Mesenteric fat pad (tissue), 1 donor: ENCODE results near the gene RAB11A. TPM values are rescaled to one million over a fixed set of nuclear protein-coding genes. Genes with fewer than 3 reads are reported as not detected.
"Not testable (repeated sequence)": the region's sequence is repeated elsewhere in the genome, so short reads cannot be mapped to it uniquely, and the experiment has no call there.

Experiments
- DNase-seq: peaks from one replicate; pipeline ENCODE4 v3.0.0-alpha.2; 2020; ENCODE audit warnings: low spot score
- total RNA-seq: library from RNA; stranded (reverse); fragmentation: NEBNext Ultra II Directional; extraction: Animal tissue kit (Norgen Biotek cat#: 25700); gene quantifications from one replicate; pipeline ENCODE4 v1.2.1, GENCODE V29; 2021
- donor health status: DM: yes; HTN: yes; CAD: no.

Gene RAB11A
- total RNA-seq, 1 donor from 2014 or later = 207 TPM

DNA sequence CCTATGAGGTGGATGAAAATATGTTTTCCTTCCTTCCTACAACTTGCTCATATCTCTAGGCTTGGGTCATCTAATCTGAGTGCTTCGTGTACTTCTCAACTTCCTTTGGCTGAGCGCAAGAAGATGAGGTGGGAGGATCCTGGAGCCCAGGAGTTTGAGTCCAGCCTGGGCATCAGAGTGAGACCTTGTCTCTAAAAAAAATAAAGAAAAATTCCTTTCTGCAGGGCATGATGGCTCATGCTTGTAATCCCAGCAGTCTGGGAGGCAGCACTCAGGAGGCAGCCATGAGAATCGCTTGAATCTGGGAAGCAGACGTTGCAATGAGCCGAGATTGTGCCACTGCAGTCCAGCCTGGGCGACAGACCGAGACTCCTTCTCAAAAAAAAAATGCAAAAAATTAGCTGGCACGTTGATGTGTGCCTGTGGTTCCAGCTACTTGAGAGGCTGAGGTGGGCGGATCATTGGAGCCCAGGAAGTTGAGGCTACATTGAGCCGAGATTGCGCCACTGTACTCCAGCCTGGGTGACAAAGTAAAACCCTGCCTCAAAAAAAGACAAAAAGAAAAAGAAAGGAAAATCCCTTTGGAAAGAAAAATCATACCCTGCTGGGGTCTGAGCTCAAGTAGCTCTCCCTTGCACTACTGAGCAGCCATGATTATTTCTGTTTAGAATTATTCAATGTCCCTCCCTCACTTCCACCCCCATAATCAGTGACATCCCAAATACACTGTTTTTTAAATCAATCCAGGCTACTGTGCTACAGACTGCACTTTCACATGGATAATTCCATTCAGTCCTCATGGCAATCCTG lies 28.0 kb upstream of the RAB11A start:
- DNase-seq = no peak

- DNase-seq = no peak
Observed at GRCh38 chr15:65845826-65846519, 23.3 kb upstream of the RAB11A start.

- no peak for DNase-seq
Observed at GRCh38 chr15:65847989-65848388, 21.3 kb upstream of the RAB11A start.

GRCh38 chr15:65851981-65852380 lies 17.3 kb upstream of the RAB11A start:
- no peak for DNase-seq

- DNase-seq = no peak
Observed at GRCh38 chr15:65856821-65857455, 12.4 kb upstream of the RAB11A start.

GRCh38 chr15:65857718-65858402 lies 11.4 kb upstream of the RAB11A start:
- no peak for DNase-seq

GRCh38 chr15:65862682-65863081 lies 6.6 kb upstream of the RAB11A start:
- no peak for DNase-seq

DNA sequence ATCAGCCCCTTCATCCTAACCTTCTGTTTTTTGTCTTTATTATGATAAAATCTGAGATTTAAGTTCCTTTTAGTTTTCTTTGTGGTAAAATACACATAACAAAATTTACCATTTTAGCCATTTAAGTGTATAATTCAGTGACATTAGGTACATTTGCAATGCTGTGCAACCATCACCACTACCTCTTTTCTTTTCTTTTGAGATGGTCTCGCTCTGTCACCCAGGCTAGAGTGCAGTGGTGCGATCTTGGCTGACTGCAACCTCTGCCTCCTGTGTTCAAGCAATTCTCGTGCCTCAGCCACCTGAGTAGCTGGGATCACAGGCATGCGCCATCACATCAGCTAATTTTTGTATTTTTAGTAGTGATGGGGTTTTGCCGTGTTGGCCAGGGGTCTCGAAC lies 6.2 kb upstream of the RAB11A start:
- no peak for DNase-seq

DNA sequence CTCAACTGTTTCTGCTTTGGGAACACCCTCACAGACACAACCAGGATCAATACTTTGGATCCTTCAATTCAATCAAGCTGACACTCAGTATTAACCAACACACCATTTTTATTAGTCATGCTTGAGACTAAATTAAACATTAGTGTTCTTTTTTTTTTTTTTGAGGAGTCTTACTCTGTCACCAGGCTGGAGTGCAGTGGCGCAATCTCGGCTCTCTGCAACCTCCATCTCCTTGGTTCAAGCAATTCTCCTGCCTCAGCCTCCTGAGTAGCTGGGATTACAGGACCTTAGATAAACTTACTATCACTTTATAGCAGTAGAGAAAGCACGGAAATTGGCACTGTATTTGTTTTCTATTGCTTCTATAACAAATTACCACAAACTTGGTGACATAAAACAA lies 2.0 kb upstream of the RAB11A start:
- no peak for DNase-seq

DNA sequence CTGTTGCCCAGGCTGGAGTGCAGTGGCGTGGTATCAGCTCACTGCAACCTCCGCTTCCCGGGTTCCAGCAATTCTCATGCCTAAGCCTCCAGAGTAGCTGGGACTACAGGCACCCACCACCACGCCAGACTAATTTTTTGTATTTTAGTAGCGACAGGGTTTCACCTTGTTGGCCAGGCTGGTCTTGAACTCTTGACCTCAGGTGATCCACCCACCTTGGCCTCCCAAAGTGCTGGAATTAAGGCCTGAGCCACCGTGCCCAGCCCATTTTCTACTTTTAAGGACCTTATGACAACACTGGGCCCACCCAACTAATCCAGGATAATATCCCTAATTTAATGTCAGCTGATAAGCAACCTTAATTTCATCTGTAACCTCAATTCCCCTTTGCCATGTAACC lies 1.4 kb upstream of the RAB11A start:
- DNase-seq = not testable (repeated sequence)

DNA sequence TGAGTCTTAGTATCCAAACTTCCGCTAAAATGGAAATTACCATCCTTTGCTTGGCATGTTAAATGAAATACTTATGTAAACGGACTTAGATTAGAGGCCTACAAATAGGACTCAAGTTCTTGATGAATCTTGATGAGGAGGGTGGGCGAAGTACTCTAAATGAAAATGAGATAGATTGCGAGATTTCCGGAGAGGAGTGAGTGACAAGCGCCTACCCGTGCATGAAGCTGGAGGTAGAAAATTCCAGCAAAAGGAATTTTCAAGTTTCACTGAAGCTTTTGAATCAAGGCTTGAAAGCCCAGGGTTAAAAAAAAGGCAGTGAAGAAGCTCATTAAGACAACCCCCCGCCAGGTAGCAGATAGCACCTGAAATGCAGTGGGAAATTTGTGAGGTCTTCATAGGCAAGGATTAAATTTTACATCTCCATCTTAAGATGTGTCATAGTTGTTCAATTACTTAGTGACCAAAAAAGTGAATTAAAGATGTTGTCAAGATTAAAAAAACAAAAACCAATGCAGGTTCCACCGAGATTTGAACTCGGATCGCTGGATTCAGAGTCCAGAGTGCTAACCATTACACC lies 655 bp upstream of the RAB11A start:
- no peak for DNase-seq

GRCh38 chr15:65869954-65870871 lies 922 bp downstream of the RAB11A start:
- DNase-seq = no peak

DNA sequence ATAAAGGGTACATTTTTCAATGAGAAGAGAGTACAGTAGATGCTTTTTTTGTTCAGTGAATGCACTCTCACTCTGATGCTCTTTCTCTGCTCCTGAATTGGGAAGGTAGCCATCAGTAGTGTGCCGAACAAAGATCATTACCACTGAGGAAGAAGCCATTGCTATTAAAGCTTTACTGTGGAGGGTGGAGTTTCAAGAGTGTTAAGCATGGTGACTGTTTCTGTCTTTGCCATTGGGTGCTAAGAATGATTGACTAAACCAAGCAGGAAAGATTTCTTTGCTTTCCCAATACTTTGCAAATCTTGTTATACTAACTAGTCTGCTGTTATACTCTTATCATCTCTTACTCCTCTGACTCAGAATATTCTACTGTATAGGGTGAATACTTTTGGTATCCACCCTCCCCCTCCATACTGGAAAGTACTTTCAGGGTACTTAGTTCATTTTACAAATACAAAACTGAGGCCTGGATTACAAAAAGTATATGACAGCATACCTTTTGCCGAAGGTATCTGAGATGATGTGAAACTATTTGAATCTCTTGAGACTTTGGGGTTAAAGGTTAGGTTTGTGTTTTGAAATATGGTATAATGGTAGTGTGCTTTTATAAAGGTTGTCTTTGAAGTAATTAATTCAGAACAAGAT lies 1.7 kb downstream of the RAB11A start:
- no peak for DNase-seq

DNA sequence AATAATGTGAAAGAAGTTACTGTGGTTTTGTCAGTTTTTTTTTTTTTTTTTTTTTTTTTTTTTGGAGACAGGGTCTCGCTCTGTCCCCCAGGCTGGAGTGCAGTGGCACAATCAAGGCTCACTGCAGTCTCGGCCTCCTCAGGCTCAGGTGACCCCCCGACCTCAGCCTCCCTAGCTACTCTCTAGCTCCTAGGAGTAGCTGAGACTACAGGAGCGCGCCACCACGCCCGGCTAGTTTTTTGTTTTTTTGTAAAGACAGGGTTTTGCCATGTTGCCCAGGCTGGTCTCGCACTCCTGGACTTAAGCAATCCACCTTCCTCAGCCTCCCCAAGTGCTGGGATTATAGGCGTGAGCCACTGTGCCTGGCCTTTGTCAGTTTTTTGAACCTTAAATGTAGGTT lies 2.6 kb downstream of the RAB11A start:
- not testable (repeated sequence) for DNase-seq

- not testable (repeated sequence) for DNase-seq
Observed at GRCh38 chr15:65872596-65872995, 3.3 kb downstream of the RAB11A start.

GRCh38 chr15:65873256-65873655 lies 4.0 kb downstream of the RAB11A start:
- DNase-seq = no peak

DNA sequence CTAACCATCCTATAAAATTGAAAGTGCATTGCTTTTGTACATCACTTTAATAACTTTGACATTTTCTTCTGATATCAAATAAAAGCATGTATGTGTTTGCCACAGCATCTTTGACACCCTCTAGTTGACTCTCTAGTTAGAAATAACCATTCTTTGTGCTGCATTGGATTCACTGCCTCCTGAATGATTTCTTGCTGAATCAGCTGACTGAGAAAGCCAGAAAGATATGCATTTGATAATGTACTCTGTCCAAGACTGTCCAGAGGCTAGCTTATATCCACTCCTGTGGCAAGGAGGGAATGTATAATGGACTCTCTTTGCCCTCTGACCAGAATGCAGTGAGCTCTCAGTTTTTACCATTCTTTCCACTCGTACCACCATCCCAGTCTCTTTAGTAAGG lies 6.2 kb downstream of the RAB11A start:
- DNase-seq = no peak

GRCh38 chr15:65877749-65878148 lies 8.5 kb downstream of the RAB11A start:
- DNase-seq = no peak

GRCh38 chr15:65881766-65882434 lies 12.6 kb downstream of the RAB11A start:
- no peak for DNase-seq
